NCI-H226 (cell line): ENCODE data around the gene DNAJB6.

Source experiments
- DNase-seq: peaks from one replicate; pipeline ENCODE4 v3.0.0-alpha.2; 2015

DNAJB6 gene

DNA sequence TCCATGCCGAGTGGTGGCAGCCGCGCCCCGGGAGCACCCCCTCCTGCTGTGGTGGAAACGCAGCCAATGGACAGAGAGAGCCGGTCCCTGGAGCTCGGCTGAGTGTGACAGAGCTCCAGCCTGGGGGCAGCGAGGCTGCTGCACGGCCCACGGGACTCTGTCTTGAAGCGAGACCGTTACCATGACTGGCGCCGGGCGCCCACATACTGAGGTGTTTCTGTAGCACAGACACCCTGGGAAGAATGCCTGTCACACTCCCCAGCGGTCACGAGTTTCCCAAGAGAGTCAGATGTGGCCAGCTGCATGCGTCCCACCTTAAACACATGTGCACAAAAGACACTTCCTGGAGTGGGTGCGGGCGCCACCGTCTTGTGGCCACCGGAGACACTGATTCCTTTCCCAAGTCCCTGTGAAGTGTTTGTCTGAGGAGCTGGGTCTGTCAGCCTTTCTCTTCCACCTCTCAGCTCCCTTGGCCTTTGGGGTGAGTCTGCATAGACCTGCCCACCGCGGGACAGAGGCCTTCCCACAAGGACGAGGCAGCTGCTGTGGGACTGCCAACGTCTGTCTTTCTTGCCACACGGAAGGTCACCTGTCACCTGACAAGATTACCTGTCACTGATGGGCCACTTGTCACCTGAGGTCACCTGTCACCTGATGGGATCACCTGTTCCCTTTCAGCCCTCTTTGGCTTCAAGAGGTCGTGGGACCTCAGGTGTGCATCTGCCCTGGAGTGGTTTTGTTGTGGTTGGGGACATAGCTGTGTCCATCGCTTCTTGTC is 94.6 kb downstream of the DNAJB6 start:
- no peak for DNase-seq

- no peak for DNase-seq
These were observed 95.2 kb downstream of the DNAJB6 start for GRCh38 chr7:157431951-157432540.

- DNase-seq, result peak; percentile 87
These were observed 95.7 kb downstream of the DNAJB6 start for GRCh38 chr7:157432541-157432956.

DNA sequence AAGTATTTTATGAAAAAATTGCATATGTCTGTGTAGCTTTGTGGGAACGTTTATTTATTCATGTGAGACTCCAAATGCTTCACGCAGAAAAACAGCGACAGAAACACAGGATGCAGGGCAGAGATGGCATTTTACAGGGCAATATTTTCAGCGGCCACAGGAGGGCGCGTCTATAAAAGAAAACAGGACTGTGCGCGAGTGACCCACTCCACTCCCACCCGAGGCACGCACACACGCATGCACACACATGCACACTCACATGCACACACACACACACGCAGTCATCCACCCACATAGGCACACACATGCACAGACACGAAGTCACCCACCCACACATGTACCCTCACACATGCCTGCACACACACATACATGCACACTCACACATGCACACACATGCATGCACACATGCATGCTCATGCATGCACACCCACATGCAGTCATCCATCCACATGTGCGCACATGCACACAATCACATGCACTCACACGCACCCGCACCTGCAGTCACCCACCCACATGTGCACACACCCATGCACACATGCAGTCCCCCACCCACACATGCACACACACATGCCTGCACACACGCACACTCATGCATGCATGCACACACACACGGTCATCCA is 96.3 kb downstream of the DNAJB6 start:
- peak; percentile 34 for DNase-seq

DNA sequence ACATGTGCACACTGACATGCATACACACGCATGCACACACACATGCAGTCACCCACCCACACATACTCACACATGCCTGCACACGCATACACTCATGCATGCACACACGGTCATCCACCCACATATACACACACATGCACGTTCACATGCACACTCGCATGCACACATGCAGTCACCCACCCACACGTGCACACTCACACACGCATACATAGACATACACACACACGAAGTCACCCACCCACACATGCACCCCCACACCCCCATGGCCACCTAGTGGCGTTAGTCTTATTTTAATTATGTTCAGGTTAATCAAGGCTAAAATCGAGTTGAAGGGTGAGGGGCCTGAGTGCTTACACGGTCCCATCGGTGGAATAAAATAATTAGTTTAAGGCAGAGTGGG is 96.8 kb downstream of the DNAJB6 start:
- DNase-seq, result no peak

GRCh38 chr7:157434231-157434630 is 97.4 kb downstream of the DNAJB6 start:
- DNase-seq, result no peak

GRCh38 chr7:157434701-157435100 is 97.9 kb downstream of the DNAJB6 start:
- no peak for DNase-seq

DNA sequence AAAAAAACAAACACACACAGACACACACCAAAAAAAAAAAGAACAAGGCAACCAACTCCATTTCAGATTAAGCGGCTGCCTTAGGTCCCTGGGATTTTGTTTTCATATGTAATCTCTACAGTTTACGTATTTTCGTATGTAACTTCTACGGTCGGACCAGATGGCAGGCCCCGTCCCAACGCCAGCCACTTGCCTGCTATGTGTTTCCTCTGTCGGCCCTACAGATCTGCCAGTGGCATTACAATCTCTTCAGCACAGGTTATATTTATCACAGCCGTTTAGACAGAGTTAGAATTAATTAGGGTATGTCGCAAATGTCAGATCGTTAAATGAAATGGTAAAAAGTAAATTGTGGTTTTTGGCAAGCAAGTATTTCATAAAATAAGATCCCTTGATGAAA is 99.3 kb downstream of the DNAJB6 start:
- DNase-seq, result no peak

DNA sequence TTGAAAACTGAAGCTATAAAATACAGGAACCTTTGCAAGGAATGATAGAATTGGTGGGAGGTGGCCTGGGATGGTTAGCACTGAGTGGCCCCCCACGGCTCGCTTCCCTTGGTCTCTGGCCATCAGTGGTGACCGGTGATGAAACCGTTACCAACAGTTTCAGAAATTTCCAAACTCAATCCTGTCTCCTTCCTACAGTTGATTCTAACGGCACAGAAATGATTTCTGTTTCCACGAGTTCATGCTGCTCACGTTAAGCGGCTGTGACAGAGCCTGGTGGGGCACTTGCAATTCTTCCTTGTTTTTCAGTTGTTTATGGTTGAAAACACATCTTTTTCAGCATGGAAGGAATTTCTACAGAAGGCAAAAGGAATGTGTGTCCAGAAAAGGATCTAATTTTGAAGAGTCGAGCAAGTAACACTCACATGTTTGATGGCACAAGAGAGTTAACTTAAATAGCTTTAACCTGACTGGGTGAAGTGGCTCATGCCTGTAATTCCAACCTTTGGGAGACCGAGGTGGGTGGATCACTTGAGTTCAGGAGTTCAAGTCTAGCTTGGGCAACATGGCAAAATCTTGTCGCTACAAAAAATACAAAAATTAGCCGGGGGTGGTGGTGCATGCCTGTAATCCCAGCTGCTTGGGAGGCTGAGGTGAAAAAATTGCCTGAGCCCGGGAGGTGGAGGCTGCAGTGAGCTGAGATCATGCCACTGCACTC is 100.1 kb downstream of the DNAJB6 start:
- no peak for DNase-seq

GRCh38 chr7:157437519-157438061 is 100.8 kb downstream of the DNAJB6 start:
- no peak for DNase-seq

DNA sequence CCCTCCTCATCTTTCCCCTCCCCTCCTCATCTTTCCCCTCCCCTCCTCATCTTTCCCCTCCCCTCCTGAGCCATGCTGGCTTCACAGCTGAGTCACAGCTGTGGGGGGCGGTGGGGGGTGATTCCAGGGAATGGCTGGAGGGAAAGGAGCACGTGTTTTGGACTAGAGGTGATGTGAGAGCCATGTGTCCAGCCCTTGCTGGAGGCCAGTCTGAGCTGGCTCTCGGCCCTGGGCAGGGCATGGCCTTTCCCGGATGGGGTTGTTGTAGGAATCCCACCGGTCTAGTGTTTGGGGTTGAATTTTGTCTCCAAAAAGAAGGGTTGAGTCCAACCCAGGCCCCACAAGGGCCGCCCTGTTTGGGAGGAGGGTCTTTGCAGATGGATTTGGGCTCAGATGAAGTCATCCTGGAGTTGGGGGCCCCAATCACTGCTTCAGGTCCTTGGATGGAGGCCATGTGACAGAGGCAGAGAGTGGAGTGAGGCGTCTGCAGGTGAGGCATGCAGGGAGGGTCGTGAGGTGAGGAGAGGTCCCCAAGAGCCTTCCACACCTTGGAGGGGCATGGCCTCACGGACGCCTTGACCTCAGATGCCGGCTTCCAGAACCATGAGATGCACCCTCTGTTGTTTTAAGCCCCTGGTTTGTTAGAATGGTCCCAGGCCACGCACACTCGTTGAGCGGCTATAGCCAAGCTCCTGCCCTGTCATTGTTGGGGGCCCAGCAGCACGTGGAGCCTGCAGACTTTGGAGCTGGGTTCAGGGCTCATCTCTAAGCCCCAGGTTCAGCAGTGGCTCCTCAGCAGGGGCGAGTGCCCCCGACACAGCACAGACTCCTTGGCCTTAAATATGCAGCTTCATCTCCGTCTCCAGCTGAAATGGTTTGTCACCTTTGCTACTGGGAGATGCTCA is 101.6 kb downstream of the DNAJB6 start:
- DNase-seq, result no peak

GRCh38 chr7:157439149-157439548 is 102.3 kb downstream of the DNAJB6 start:
- DNase-seq, result no peak

GRCh38 chr7:157439761-157440160 is 103.0 kb downstream of the DNAJB6 start:
- no peak for DNase-seq

DNA sequence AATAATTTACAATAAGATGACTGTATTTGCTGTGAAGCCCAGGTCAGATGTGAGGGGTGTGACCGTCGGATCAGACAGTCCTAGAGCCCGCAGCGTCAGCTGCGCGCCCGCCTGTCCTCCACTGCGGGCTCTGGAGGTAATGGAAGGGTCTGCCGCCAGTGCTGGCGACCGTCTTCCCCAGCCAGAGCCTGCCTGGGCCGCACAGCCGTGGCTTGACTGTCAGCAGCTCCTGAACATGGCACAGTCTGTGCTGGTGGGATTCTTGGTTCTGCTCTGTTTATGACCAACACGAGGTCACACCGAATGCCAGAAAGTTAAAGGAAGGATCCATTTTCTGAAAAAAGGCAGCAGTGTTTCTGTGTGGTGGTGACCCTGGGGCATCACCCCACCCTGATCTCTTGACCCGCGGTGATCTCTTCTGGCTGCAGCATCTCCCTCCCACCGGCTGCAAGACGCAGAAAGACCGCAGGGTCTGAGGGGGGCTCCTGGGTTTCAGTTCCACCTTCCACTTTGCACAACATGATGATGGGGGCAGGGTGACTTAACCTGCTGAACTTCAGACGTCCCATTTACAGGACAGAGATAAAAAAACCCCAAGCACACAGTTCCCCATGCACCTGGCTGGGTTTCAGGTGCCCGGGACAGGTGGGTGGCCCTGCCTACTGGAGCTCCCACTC is 103.7 kb downstream of the DNAJB6 start:
- DNase-seq, result no peak

- no peak for DNase-seq
These were observed 104.2 kb downstream of the DNAJB6 start for GRCh38 chr7:157441023-157441399.

GRCh38 chr7:157442456-157442855 is 105.7 kb downstream of the DNAJB6 start:
- DNase-seq, result no peak

DNA sequence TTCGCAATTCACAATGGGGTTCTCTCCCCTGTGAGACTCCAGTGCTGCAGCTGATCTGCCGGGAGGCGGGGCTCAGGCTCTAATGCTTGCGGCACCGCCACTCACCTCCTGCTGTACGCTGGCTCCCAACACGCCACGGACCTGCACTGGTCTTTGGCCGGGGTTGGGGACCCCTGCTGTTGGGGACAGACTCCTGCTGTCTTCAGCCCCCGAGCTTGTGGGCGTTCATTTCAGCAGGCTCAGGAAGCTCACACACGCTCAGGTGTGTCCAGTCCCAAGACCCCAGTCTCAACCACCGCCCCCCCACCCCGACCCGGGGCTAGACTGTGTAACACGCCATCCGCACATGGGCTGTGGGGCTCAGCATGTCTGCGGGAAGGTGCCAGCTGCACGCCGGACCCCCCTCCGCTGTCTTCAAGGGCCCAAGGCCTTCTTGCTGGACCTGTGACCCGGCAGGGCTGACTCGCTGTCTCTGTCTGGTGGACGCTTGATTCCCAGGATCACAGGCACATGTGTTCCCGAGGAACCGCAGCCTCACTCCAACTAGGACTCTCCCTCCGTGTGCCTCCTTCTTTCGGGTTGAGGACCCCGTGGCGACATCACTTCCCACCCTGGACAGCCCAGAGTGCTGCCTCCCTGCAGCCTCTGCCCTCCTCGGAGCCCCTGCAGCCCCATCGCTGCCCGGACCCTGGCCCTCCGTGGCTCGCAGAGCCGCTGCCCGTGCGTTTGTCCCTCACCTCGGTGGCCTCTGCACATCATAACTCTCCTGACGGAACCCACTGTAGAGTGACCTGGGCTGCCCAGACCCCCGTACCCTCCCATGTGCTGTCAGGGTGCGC is 106.4 kb downstream of the DNAJB6 start:
- DNase-seq, result no peak

GRCh38 chr7:157444011-157444842 is 107.4 kb downstream of the DNAJB6 start:
- no peak for DNase-seq

DNA sequence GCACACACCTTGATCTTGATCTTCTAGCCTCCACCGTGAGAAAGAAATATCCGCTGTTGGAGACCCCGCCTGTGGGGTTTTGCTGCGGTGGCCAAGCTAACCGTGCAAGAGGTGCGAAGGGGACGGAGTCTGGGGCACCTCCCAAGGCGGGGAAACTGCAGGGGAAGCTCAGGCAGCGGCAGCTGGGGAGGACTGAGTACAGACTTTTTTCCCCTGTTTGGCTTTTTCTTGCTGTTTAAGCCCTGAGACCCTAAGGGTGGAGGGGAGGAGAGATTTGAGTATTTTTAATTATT is 108.0 kb downstream of the DNAJB6 start:
- DNase-seq, result no peak
